IMR-90 (cell line): Measurements from ENCODE around the gene MARF1. TPM values are rescaled to one million over a fixed set of nuclear protein-coding genes. Genes with fewer than 3 reads are reported as not detected.
"Not testable (repeated sequence)": the region's sequence is repeated elsewhere in the genome, so short reads cannot be mapped to it uniquely, and the experiment has no call there.

ENCODE experiments used
- ATAC-seq: fragments of 200-7000 bp; cut with Tn5 transposase; 2 replicates; pipeline ENCODE4 v1.9.1; 2020; ENCODE audit warnings: low read depth, mild to moderate bottlenecking, moderate library complexity
- BruUV-seq: library from RNA; stranded (reverse); fragments of 400-500 nt; replicated peaks from 2 replicates; lab custom pipeline; 2021; lab: Mats Ljungman, UMichigan
- CTCF ChIA-PET: fragments of 300-600 bp; formaldehyde crosslinking; extraction: SDS; loops from one replicate; lab custom pipeline; 2021; ENCODE audit warnings: antibody characterized with exemption; lab: Yijun Ruan, JAX
- POLR2A ChIA-PET: fragments of 300-600 bp; sonication (Branson Sonifier 250); formaldehyde crosslinking; loops from one replicate; lab custom pipeline; 2022; ENCODE audit warnings: antibody characterized with exemption; ENCODE audit not compliant: unreplicated experiment; lab: Charles Lee
- DNase-seq: peaks from one replicate; pipeline ENCODE4 v3.0.0; 2013
- H2AFZ ChIP-seq: replicated peaks from 2 replicates; pipeline ENCODE3; 2013; ENCODE audit warnings: low read length, mild to moderate bottlenecking; ENCODE audit not compliant: poor library complexity
- H2AK5ac ChIP-seq: 2 replicates; pipeline ENCODE4 v1.6.1; 2013; ENCODE audit warnings: low read depth, low read length, inconsistent platforms
- H2AK9ac ChIP-seq: replicated peaks from 2 replicates; pipeline ENCODE3; 2013; ENCODE audit warnings: mild to moderate bottlenecking, low read depth, low read length, moderate library complexity; ENCODE audit not compliant: poor library complexity
- H2BK120ac ChIP-seq: 2 replicates; pipeline ENCODE4 v1.6.1; 2013; ENCODE audit warnings: low read depth, low read length, inconsistent platforms
- H2BK15ac ChIP-seq: 3 replicates; pipeline ENCODE4 v1.6.1; 2013; ENCODE audit warnings: low read depth, low read length, inconsistent platforms
- H2BK20ac ChIP-seq: 2 replicates; pipeline ENCODE4 v1.6.1; 2013; ENCODE audit warnings: low read depth, mild to moderate bottlenecking, inconsistent platforms, low read length, moderate library complexity
- H2BK5ac ChIP-seq: 2 replicates; pipeline ENCODE4 v1.6.1; 2013; ENCODE audit warnings: mild to moderate bottlenecking, low read depth, low read length, inconsistent platforms; ENCODE audit not compliant: poor library complexity, severe bottlenecking
- H3K14ac ChIP-seq: replicated peaks from 2 replicates; pipeline ENCODE4 v1.6.1; 2013; ENCODE audit warnings: low read depth, low read length, inconsistent platforms
- H3K18ac ChIP-seq: 2 replicates; pipeline ENCODE4 v1.6.1; 2013; ENCODE audit warnings: low read depth, low read length, control low read depth
- H3K23ac ChIP-seq: 2 replicates; pipeline ENCODE4 v1.6.1; 2013; ENCODE audit warnings: low read depth, low read length, inconsistent platforms
- H3K27ac ChIP-seq: 2 replicates; pipeline ENCODE4 v1.5.1; 2013; ENCODE audit warnings: mild to moderate bottlenecking, control low read depth, low read length; ENCODE audit not compliant: insufficient read depth
- H3K27me3 ChIP-seq: 2 replicates; pipeline ENCODE4 v1.6.1; 2013; ENCODE audit warnings: low read length; ENCODE audit not compliant: control insufficient read depth, insufficient read depth
- H3K36me3 ChIP-seq: 2 replicates; pipeline ENCODE4 v1.6.1; 2013; ENCODE audit warnings: low read length, mixed read lengths; ENCODE audit not compliant: control insufficient read depth, insufficient read depth
- H3K4ac ChIP-seq: 2 replicates; pipeline ENCODE4 v1.6.1; 2013; ENCODE audit warnings: low read depth, low read length, inconsistent platforms
- H3K4me1 ChIP-seq: 2 replicates; pipeline ENCODE4 v1.6.1; 2013; ENCODE audit warnings: low read length, mixed read lengths; ENCODE audit not compliant: control insufficient read depth, insufficient read depth
- H3K4me2 ChIP-seq: 2 replicates; pipeline ENCODE4 v1.6.1; 2013; ENCODE audit warnings: low read depth, mild to moderate bottlenecking, control low read depth, low read length, moderate library complexity
- H3K4me3 ChIP-seq: 2 replicates; pipeline ENCODE4 v1.5.1; 2013; ENCODE audit warnings: low read depth, mild to moderate bottlenecking, control low read depth, low read length, moderate library complexity; ENCODE audit not compliant: insufficient read depth
- H3K56ac ChIP-seq: 2 replicates; pipeline ENCODE4 v1.6.1; 2013; ENCODE audit warnings: low read length, inconsistent platforms; ENCODE audit not compliant: insufficient read depth; ENCODE audit errors: extremely low read depth
- H3K79me1 ChIP-seq, 2 experiments: 2 replicates each; pipeline ENCODE4 v1.6.1; 2013; ENCODE audit warnings: low read length in 2 of 2, inconsistent platforms in 1 of 2, low read depth in 1 of 2
- H3K9ac ChIP-seq: 2 replicates; pipeline ENCODE4 v1.6.1; 2013; ENCODE audit warnings: low read depth, low read length, control low read depth
- H3K9me1 ChIP-seq: 2 replicates; pipeline ENCODE4 v1.6.1; 2013; ENCODE audit warnings: low read length, inconsistent platforms; ENCODE audit not compliant: insufficient read depth
- H3K9me3 ChIP-seq: 2 replicates; pipeline ENCODE4 v1.6.1; 2013; ENCODE audit warnings: low read length; ENCODE audit not compliant: control insufficient read depth, insufficient read depth
- H4K20me1 ChIP-seq: 2 replicates; pipeline ENCODE4 v1.6.1; 2013; ENCODE audit warnings: low read length, inconsistent platforms; ENCODE audit not compliant: insufficient read depth
- H4K5ac ChIP-seq: 2 replicates; pipeline ENCODE4 v1.6.1; 2013; ENCODE audit warnings: mild to moderate bottlenecking, low read depth, low read length, control low read depth
- H4K8ac ChIP-seq, 2 experiments: 2 replicates each; pipeline ENCODE4 v1.6.1; 2013; ENCODE audit warnings: low read depth in 2 of 2, low read length in 2 of 2, control low read depth in 1 of 2, inconsistent platforms in 1 of 2
- H4K91ac ChIP-seq: 2 replicates; pipeline ENCODE4 v1.6.1; 2013; ENCODE audit warnings: low read depth, low read length, inconsistent platforms; ENCODE audit not compliant: insufficient read depth
- CEBPB ChIP-seq: IDR thresholded peaks from 2 replicates; pipeline ENCODE4 v1.6.1; 2012; ENCODE audit warnings: low read depth, low read length, improper control_type of control experiment
- FOS ChIP-seq: fragments of 150-350 bp; IDR thresholded peaks from 2 replicates; pipeline ENCODE4 v1.6.1; 2016; ENCODE audit warnings: low read depth, low read length
- MAFK ChIP-seq: IDR thresholded peaks from 2 replicates; pipeline ENCODE4 v1.6.1; 2012; ENCODE audit warnings: low read depth, low read length, improper control_type of control experiment
- RAD21 ChIP-seq: IDR thresholded peaks from 2 replicates; pipeline ENCODE4 v1.6.1; 2012; ENCODE audit warnings: low read length, improper control_type of control experiment
- RCOR1 ChIP-seq: IDR thresholded peaks from 2 replicates; pipeline ENCODE4 v1.6.1; 2012; ENCODE audit warnings: mild to moderate bottlenecking, low read length, improper control_type of control experiment; ENCODE audit not compliant: insufficient replicate concordance
- WGBS, 2 experiments: methylation state at CpG; one replicate each; pipeline versions ENCODE4 v1.1.5 to v1.1.7; 2013; ENCODE audit warnings: missing lambda C conversion rate in 2 of 2; ENCODE audit not compliant: insufficient read length in 1 of 2; ENCODE audit errors: extremely low coverage in 2 of 2; 5-methylcytosine and 5-hydroxymethylcytosine counted together
- dilution Hi-C: fragments of 300-500 bp; cut with HindIII; formaldehyde crosslinking; loops from one replicate; pipeline ENCODE4 v1.14.3; 2018; ENCODE audit warnings: low sequenced_read_pairs; ENCODE audit not compliant: unreplicated experiment
- in situ Hi-C: fragments of 300-500 bp; cut with MboI; formaldehyde crosslinking; loops from 3 replicates; pipeline ENCODE4 v1.14.3; 2019; ENCODE audit warnings: low sequenced_read_pairs, inconsistent platforms, mixed read lengths
- intact Hi-C: fragments of 100-400 bp; cut with micrococcal nuclease; formaldehyde crosslinking; loops from 2 replicates; pipeline ENCODE4 v1.10.0; 2022
- polyA plus RNA-seq, 3 experiments: library from polyadenylated mRNA; depleted of rRNA; stranded (reverse); fragments of >200 nt; gene quantifications; 2 replicates each; pipeline ENCODE4 v1.2.3, GENCODE V29; 2012; ENCODE audit warnings: low replicate concordance in 1 of 3
- total RNA-seq: library from RNA; depleted of rRNA; stranded (reverse); fragments of >200 nt; gene quantifications from 2 replicates; pipeline ENCODE4 v1.2.3, GENCODE V29; 2012

The MARF1 gene
- total and polyA plus RNA-seq, 2 of the 4 experiments (the other 2 are of a cell fraction): 9.0 to 12.9 TPM

- H4K20me1 ChIP-seq, H2BK5ac ChIP-seq, H3K36me3 ChIP-seq, H2AK9ac ChIP-seq, H3K9ac ChIP-seq, H2AK5ac ChIP-seq, H3K23ac ChIP-seq, H2BK120ac ChIP-seq, dilution Hi-C loops, H3K9me1 ChIP-seq, H3K14ac ChIP-seq, BruUV-seq, H3K27me3 ChIP-seq, H4K91ac ChIP-seq, H3K18ac ChIP-seq, H3K4me3 ChIP-seq, POLR2A ChIA-PET, H3K4me2 ChIP-seq, H2AFZ ChIP-seq, H3K27ac ChIP-seq, H4K5ac ChIP-seq, H3K4ac ChIP-seq, H4K8ac ChIP-seq, H3K4me1 ChIP-seq, H3K9me3 ChIP-seq, H2BK20ac ChIP-seq, H2BK15ac ChIP-seq, H3K56ac ChIP-seq, ATAC-seq: not testable (repeated sequence)
- in situ Hi-C loops (loop anchor here (5.0 kb wide), 1 partner anchor 47 kb away; no protein-coding TSS in a partner anchor), intact Hi-C loops (loop anchor here (5.0 kb wide), 1 partner anchor 552 kb away; no protein-coding TSS in a partner anchor)
- peaks cover 11 to 29% of the 10 kb centered on the region in 2 experiments for H3K79me1 ChIP-seq
- peak; percentile 98 for DNase-seq
- peak; percentile 81 for TF ChIP-seq RCOR1
- TF ChIP-seq FOS: peak; percentile 36; the same call in 1 of the 2 replicates
- 0 out of 2 replicates have a peak, but pooled peaks have one; percentile 0 for TF ChIP-seq MAFK
- TF ChIP-seq RAD21: 0 out of 2 replicates have a peak, but pooled peaks have one; percentile 9
- peak; percentile 51; the same call in 1 of the 2 replicates for TF ChIP-seq CEBPB
- CTCF ChIA-PET: interaction anchor here (1.1 to 1.5 kb wide), 2 partner anchors 15 to 37 kb away, joined by 3 to 5 read pairs; no protein-coding TSS in a partner anchor
- WGBS, 2 experiments: no CpG with 5 or more reads among the region's 10 CpGs
These were observed 2.1 kb upstream of the MARF1 start for GRCh38 chr16:15644962-15645465.
